Sigmoid colon (tissue), 4 donors: ENCODE data around the gene EFNA2.

ENCODE experiments used
- EP300 ChIP-seq, 4 donors: sonication (generic); formaldehyde crosslinking; IDR thresholded peaks; one replicate each; pipeline ENCODE4 v1.6.1; 2017; ENCODE audit warnings: antibody characterized with exemption in 4 of 4
- POLR2A ChIP-seq, 2 donors: fragments of 450-650 bp; IDR thresholded peaks; one replicate each; pipeline ENCODE4 v1.6.1; 2016; ENCODE audit warnings: antibody characterized with exemption in 2 of 2, mild to moderate bottlenecking in 2 of 2, moderate library complexity in 2 of 2
- POLR2AphosphoS5 ChIP-seq, 4 donors: sonication (generic); formaldehyde crosslinking; IDR thresholded peaks; one replicate each; pipeline ENCODE4 v1.6.1; 2017; ENCODE audit warnings: antibody characterized with exemption in 4 of 4
- TF ChIP-seq, protein P1 (sequence below), 4 experiments: fragments of 450-650 bp in 3 of 4; fragments of 200-600 bp in 1 of 4; IDR thresholded peaks; one replicate each; pipeline ENCODE4 v1.5.1; 2016 to 2019; ENCODE audit warnings: antibody characterized with exemption in 4 of 4, mild to moderate bottlenecking in 3 of 4, moderate library complexity in 2 of 4

DNA sequence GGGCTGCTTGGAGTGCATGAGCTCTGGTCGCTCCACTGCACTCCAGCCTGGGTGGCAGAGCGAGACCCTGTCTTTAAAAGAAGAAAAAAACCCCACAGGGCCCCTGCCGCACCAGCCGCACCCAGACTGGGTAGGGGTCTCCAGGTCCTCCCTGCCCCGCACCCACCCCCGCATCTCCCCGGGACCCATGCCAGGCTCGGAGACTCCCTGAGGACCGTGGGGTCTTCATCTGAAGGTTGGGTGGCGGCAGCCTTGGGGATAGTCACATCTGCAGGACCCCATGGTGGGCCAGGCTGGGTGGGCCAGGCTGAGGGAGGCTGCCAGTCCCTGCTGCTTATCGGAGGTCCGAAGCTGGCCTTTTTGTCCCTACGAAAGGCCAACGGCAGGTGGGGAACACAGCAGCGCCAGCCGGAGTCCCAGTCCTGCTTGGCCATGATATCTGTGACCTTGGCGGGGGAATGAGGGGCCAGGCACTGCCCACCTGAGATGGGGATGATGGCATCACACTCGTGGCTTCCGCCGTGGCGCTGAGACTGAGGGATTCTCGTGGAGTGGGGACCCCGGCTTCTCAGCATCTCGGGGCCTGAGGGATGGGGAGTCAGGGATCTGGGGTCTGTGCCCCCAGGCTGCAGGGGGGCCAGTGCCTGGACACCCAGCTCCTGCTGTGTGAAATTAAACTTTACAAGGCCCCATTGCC is 11.1 kb downstream of the EFNA2 start:
- TF ChIP-seq, protein P1, sequence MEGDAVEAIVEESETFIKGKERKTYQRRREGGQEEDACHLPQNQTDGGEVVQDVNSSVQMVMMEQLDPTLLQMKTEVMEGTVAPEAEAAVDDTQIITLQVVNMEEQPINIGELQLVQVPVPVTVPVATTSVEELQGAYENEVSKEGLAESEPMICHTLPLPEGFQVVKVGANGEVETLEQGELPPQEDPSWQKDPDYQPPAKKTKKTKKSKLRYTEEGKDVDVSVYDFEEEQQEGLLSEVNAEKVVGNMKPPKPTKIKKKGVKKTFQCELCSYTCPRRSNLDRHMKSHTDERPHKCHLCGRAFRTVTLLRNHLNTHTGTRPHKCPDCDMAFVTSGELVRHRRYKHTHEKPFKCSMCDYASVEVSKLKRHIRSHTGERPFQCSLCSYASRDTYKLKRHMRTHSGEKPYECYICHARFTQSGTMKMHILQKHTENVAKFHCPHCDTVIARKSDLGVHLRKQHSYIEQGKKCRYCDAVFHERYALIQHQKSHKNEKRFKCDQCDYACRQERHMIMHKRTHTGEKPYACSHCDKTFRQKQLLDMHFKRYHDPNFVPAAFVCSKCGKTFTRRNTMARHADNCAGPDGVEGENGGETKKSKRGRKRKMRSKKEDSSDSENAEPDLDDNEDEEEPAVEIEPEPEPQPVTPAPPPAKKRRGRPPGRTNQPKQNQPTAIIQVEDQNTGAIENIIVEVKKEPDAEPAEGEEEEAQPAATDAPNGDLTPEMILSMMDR (IDR thresholded peaks at IDR 0.05) = no peak
- TF ChIP-seq POLR2AphosphoS5 (IDR thresholded peaks at IDR 0.05) (no peak), POLR2A (IDR thresholded peaks at IDR 0.05) (no peak), EP300 (IDR thresholded peaks at IDR 0.05) (no peak)
